Measurements from ENCODE around the gene TOP3A. TPM values are rescaled to one million over a fixed set of nuclear protein-coding genes. Genes with fewer than 3 reads are reported as not detected.

The TOP3A gene, protein sequence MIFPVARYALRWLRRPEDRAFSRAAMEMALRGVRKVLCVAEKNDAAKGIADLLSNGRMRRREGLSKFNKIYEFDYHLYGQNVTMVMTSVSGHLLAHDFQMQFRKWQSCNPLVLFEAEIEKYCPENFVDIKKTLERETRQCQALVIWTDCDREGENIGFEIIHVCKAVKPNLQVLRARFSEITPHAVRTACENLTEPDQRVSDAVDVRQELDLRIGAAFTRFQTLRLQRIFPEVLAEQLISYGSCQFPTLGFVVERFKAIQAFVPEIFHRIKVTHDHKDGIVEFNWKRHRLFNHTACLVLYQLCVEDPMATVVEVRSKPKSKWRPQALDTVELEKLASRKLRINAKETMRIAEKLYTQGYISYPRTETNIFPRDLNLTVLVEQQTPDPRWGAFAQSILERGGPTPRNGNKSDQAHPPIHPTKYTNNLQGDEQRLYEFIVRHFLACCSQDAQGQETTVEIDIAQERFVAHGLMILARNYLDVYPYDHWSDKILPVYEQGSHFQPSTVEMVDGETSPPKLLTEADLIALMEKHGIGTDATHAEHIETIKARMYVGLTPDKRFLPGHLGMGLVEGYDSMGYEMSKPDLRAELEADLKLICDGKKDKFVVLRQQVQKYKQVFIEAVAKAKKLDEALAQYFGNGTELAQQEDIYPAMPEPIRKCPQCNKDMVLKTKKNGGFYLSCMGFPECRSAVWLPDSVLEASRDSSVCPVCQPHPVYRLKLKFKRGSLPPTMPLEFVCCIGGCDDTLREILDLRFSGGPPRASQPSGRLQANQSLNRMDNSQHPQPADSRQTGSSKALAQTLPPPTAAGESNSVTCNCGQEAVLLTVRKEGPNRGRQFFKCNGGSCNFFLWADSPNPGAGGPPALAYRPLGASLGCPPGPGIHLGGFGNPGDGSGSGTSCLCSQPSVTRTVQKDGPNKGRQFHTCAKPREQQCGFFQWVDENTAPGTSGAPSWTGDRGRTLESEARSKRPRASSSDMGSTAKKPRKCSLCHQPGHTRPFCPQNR
- 10 to 100 TPM; 12.0 to 79.0 (median 32.1) TPM for total RNA-seq

DNA sequence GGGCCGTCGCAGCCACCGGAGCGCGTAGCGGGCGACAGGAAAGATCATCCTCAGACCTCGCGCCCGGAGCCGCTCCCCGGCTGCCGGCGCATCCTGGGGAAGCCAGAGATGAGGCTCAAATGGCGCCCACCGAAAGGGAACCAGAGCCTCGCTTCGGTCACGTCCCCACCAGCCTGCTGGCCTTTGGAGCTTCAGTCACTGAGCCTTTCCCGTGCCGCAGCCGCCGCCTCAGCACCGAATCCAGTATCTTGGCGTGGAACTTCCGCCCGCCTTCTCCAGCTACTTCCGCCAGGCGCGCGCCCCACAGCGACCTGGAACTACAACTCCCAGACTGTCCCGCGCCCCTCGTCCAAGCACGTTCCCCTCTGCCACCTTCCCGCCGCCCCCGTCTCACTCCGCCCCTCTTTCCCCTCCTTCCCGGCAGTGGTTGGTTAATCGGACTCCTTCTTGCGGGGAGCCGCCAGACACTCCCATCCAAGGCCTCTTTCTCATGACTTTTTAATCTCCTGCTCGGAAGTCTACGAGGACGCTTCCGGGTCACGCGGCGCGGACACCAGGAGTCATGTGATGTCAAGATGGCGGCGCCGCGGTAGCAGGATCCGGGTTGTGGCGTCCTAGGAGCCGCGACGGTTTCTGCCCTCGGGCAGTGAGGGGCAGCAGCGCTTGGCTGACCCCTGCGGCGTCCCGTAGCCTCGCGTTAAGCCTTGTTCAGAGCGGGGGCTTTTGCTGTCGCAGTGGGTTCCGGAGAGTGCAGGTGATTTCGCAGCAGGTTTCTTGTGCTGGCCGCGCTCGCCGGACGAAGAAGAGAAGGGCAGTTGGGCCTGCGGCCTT lies at the start of gene TOP3A, which contains the start of gene SMCR8:
Gene TOP3A, minus strand, starts transcription at position 264 of the 831 bp plus-strand sequence. Its CDS starts 216 bp downstream, at position 48.
Gene SMCR8, plus strand, starts transcription at position 563 of the 831 bp plus-strand sequence. CDS start 497 bp downstream, outside the sequence.
- peak; percentile 98 for DNase-seq
- Histone ChIP-seq H3K9me3 (no peaks in the 10 kb centered on the region), H3K27me3 (no peaks in the 10 kb centered on the region), H3K4me1 (peaks cover 44 to 70% (median 63%) of the 10 kb centered on the region in 4 donors), H3K27ac (peak within 1 kb of the TSS; percentile 93 to 98 (median 94)), H3K36me3 (peaks cover 0 to 8% (median 0%) of the 10 kb centered on the region in 4 donors), H3K4me3 (peak within 1 kb of the TSS; percentile 74 to 97 (median 87))
- intact Hi-C loops (cut with DNase I; ENCODE audit: low total_unique reads) = no loop called here
- in situ Hi-C loops (cut with MboI; ENCODE audit: low pct_ligation_motif_present in 1 of 4, low pct_unique_long_range_greater_than_20kb in 1 of 4, low sequenced_read_pairs in 3 of 4) = no loop called here
- TF ChIP-seq, protein P1, sequence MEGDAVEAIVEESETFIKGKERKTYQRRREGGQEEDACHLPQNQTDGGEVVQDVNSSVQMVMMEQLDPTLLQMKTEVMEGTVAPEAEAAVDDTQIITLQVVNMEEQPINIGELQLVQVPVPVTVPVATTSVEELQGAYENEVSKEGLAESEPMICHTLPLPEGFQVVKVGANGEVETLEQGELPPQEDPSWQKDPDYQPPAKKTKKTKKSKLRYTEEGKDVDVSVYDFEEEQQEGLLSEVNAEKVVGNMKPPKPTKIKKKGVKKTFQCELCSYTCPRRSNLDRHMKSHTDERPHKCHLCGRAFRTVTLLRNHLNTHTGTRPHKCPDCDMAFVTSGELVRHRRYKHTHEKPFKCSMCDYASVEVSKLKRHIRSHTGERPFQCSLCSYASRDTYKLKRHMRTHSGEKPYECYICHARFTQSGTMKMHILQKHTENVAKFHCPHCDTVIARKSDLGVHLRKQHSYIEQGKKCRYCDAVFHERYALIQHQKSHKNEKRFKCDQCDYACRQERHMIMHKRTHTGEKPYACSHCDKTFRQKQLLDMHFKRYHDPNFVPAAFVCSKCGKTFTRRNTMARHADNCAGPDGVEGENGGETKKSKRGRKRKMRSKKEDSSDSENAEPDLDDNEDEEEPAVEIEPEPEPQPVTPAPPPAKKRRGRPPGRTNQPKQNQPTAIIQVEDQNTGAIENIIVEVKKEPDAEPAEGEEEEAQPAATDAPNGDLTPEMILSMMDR (IDR thresholded peaks at IDR 0.05) = peak in 2 of 5 experiments; percentile 11 to 48
- TF ChIP-seq EP300 (IDR thresholded peaks at IDR 0.05; ENCODE audit: low read depth) (peak; percentile 34), POLR2A (IDR thresholded peaks at IDR 0.05) (peak; percentile 72), POLR2AphosphoS5 (IDR thresholded peaks at IDR 0.05) (peak; percentile 61 to 86 (median 84))
- 0 to 1% methylated on average over 8 to 62 of the region's 78 CpGs for WGBS, 2 donors (ENCODE audit: low coverage in 1 of 2)

- Histone ChIP-seq H3K9me3 (no peaks in the 10 kb centered on the region), H3K27me3 (no peaks in the 10 kb centered on the region), H3K27ac (no peak overlapping the region), H3K4me3 (no peak overlapping the region), H3K4me1 (peaks cover 0 to 21% (median 10%) of the 10 kb centered on the region in 4 donors), H3K36me3 (no peaks in the 10 kb centered on the region)
- TF ChIP-seq POLR2A (IDR thresholded peaks at IDR 0.05) (no peak), EP300 (IDR thresholded peaks at IDR 0.05; ENCODE audit: low read depth) (no peak), POLR2AphosphoS5 (IDR thresholded peaks at IDR 0.05) (no peak)
- TF ChIP-seq, protein P1 (IDR thresholded peaks at IDR 0.05) = no peak
- 80 to 86% methylated on average over 4 to 6 of the region's 6 CpGs for WGBS, 2 donors (ENCODE audit: low coverage in 1 of 2)
- in situ Hi-C loops (cut with MboI; ENCODE audit: low pct_ligation_motif_present in 1 of 4, low pct_unique_long_range_greater_than_20kb in 1 of 4, low sequenced_read_pairs in 3 of 4) = no loop called here
- intact Hi-C loops (cut with DNase I; ENCODE audit: low total_unique reads) = no loop called here
- no peak for DNase-seq
Observed at GRCh38 chr17:18364166-18364565, 49.4 kb upstream of the TOP3A start.

GRCh38 chr17:18363101-18364049 lies 48.6 kb upstream of the TOP3A start, which contains the start of gene SHMT1:
TSS of gene SHMT1 (minus strand) at chr17:18363550. CDS start at chr17:18355981, 7,569 bp downstream.
- TF ChIP-seq POLR2A (IDR thresholded peaks at IDR 0.05) (peak; percentile 70), EP300 (IDR thresholded peaks at IDR 0.05; ENCODE audit: low read depth) (no peak), POLR2AphosphoS5 (IDR thresholded peaks at IDR 0.05) (peak; percentile 84 to 88 (median 85))
- TF ChIP-seq, protein P1 (IDR thresholded peaks at IDR 0.05) = no peak
- no peaks in the 10 kb centered on the region for H3K9me3 ChIP-seq
- peak within 1 kb of the TSS; percentile 83 to 89 (median 86) for H3K27ac ChIP-seq
- peak within 1 kb of the TSS; percentile 83 to 97 (median 88) for H3K4me3 ChIP-seq
- peak; percentile 96 for DNase-seq
- no peaks in the 10 kb centered on the region for H3K27me3 ChIP-seq
- in situ Hi-C loops (cut with MboI; ENCODE audit: low pct_ligation_motif_present in 1 of 4, low pct_unique_long_range_greater_than_20kb in 1 of 4, low sequenced_read_pairs in 3 of 4) = no loop called here
- intact Hi-C loops (cut with DNase I; ENCODE audit: low total_unique reads) = no loop called here
- peaks cover 0 to 21% (median 10%) of the 10 kb centered on the region in 4 donors for H3K4me1 ChIP-seq
- H3K36me3 ChIP-seq = no peaks in the 10 kb centered on the region
- WGBS, 2 donors (ENCODE audit: low coverage in 1 of 2) = 1% methylated on average over 29 of the region's 76 CpGs; no CpG with 5 or more reads in 1 of the 2 donors

Measured in transverse colon (tissue), 4 donors.